Activated CD4-positive, CD25-positive, alpha-beta regulatory T cell treated with anti-CD3 and anti-CD28 coated beads, Interleukin-2, amount 50 U/mL, for 72 hours (primary cell): ENCODE measurements around the gene CDKN2C.
A peak's percentile ranks its signal among the peaks of the same experiment; 100 is the strongest.

Experiments
- DNase-seq: peaks from one replicate; pipeline ENCODE4 v3.0.0; 2021

The CDKN2C gene

DNA sequence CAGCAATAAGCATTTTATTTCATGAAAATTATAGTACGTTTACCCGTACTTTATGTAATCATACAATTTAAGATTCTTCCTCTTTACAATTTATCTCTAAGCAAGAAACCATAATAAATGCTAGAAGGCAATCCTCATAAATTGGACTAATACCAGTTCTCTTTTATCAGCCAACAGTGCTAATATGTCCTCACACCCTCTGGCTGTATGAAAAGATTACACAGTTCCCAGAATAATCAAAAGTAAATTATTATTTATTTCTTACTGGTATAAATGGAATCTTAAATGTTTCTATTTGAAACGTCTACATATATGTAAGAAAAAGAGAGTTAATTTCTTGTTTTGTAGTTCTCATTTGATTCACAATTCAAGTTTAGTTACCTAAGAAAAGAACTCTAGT lies 3.1 kb upstream of the CDKN2C start:
- no peak for DNase-seq

DNA sequence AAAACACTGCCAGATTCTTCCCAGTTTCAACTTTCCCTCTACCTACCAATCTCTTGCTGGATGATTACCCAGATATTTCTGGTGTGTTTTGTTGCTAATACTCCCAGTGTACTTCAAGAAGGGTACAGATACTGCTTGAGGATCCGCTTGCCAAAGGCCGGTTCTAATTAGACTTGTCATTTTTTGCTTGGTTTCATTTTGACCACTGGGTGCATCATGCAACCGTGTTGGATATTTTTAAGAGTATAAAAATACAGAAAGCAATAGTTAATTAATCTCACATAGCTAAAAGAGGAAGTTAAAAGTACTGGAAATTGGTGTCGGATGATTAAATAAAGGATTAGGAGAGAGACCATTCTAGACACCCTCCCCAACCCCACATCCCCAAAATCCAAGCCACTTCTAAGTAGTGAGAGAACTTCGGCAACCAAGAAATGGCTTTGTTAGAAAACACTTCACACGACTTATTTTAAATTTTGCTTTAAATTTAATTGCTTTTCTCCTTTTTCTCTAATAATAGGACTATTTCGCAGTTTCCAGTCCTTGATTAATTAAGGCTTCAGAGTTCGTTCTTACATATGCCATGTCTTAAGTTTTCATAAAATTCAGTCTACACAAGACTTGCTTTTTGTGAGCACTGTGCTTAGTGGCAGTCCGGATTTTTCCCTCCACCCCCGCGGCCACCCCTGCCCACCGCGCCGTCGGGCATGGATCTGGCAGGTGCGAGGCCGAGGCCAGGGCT lies 2.5 kb upstream of the CDKN2C start:
- no peak for DNase-seq

DNA sequence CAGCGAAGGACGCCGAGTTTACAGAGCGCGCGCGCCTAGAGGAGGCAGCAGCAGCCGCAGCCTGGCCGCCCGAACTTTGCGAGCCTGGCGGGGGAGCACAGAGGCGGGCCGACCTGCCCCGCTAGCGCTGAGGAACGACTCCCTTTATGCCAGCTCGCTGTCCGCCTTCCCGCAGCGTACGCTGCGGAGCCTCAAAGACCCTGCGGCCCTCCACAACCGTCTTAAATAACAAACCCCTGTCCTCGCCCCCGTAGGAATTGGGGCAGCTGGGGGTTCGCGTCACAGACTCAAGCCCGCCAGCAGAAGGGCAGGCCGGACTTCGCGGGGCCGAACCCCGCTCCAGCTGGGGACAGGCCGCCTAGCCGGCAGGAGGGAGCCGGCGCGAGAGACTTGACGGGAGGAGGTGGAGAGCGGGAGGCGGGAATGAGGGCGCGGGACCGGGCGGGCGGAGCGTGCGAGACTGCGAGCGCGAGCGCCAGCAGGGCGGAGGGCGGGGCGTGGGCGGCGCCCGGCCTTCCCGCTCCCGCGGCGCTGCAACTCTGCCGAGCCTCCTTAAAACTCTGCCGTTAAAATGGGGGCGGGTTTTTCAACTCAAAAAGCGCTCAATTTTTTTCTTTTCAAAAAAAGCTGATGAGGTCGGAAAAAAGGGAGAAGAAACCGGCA lies 1.8 kb upstream of the CDKN2C start:
- DNase-seq, result peak; percentile 81

DNA sequence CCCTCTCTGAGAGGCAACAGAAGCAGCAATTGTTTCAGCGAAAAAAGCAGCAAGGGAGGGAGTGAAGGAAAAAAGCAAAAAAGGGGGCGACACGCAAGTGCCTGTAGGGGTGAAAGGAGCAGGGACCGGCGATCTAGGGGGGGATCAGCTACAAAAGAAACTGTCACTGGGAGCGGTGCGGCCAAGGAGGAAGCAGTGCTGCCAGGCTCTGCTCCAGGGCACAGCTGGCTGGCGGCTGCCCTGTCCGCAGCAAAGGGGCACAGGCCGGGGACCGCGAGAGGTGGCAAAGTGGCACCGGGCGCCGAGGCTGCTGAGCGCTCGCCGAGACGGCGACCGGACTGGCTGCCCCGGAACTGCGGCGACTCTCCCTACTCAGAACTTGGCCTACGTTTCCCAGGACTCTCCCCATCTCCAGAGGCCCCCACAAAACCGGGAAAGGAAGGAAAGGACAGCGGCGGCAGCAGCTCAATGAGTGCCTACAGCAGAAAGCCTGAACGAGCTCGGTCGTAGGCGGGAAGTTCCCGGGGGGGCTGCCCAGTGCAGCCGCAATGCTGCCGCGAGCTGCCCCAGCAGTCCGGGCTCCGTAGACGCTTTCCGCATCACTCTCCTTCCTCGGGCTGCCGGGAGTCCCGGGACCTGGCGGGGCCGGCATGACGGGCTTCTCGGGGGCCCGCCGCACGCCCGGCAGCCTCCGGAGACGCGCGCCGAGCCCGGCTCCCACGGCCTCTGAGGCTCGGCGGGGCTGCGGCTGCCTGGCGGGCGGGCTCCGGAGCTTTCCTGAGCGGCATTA lies 1.0 kb upstream of the CDKN2C start:
- peak; percentile 56 for DNase-seq

GRCh38 chr1:50970509-50970887 lies 453 bp downstream of the CDKN2C start:
- DNase-seq, result no peak

DNA sequence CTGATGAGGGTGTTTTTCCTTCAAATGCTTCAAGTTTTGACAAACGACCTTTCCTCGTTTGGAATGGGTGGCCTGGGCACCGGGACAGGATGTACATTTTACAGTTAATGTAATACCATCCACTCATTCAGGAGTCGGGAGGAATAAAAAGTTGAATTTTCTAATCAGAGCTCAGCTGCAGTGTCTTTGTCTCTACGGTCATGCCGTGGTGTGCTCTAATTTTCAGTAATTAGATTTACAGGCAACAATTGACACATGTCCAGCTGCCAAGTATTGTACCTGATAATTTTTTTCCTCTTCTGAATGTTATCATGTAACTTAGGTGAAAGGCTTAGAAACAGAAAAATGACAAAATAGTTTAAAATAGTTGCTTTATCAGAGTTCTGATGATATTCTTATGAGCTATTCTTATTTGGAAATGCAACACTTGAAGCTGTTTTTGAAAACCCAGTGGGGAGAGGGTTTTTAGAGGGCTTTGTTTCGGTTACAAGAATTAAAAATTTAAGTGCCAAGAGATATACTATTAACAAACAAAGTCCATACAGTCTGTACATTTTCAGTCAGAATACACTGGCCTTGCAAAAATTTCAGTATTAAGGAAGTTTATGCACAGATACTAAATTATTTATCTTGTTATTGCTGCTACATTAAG lies 1.0 kb downstream of the CDKN2C start:
- no peak for DNase-seq

- DNase-seq, result no peak
Measured at GRCh38 chr1:50971748-50972305, 1.8 kb downstream of the CDKN2C start.

GRCh38 chr1:50972766-50973165 lies 2.7 kb downstream of the CDKN2C start:
- no peak for DNase-seq

- no peak for DNase-seq
Measured at GRCh38 chr1:50973255-50973654, 3.2 kb downstream of the CDKN2C start.

GRCh38 chr1:50973875-50974617 lies 4.0 kb downstream of the CDKN2C start:
- DNase-seq, result no peak

GRCh38 chr1:50974618-50974935 lies 4.5 kb downstream of the CDKN2C start:
- no peak for DNase-seq

GRCh38 chr1:50975436-50975835 lies 5.4 kb downstream of the CDKN2C start:
- DNase-seq, result no peak

- DNase-seq, result no peak
Measured at GRCh38 chr1:50976111-50976889, 6.3 kb downstream of the CDKN2C start.

- DNase-seq, result peak; percentile 35
Measured at GRCh38 chr1:50976890-50977574, 7.0 kb downstream of the CDKN2C start.

DNA sequence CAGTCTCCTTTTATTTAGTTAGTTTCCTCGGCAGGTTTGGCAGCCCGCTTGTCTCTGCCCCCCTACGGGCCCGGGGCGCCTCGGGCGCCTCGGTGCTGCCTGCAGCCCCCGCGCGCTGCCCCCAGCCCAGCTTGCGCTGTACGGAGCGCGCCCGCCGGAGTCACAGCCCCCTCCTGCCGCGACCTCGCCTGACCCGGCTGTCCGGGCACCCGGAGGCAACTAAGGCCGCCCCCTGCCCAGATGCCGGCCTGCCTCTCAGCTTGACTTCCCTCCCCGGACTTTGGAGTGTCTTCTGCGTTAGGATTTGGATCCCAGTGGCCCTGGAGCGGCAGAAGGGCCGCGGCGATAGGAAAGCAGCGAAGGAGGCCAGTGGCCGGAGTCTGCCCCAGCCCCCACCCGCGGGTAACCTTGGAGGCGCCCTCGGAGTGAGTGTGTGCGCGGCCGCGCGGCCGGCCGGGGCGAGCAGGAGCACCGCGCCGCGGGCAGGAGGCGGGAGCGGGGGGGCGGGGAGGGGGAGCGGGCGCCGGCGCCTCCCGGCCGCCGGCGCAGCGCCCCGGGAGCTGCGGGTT lies 7.6 kb downstream of the CDKN2C start:
- peak; percentile 47 for DNase-seq

- DNase-seq, result peak; percentile 47
Measured at GRCh38 chr1:50978144-50978851, 8.3 kb downstream of the CDKN2C start.

- no peak for DNase-seq
Measured at GRCh38 chr1:50978852-50979781, 9.1 kb downstream of the CDKN2C start.

DNA sequence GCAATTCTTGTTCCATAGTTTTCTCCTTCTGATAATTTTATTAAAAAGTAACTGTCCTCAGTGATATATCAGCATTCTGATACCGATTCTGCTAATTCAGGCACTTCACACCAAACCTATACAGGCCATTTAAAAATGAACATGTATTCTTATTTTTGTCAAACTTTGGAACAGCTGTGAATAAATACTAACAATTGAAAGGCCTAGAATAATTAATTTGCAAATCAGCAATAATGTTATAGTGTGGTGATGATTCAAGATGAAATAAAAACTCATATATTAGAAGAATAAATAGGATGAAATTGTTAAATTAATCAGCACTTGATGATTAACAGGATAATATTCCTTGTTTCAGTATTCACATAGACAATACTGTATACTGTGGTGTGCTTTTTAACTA lies 9.9 kb downstream of the CDKN2C start:
- no peak for DNase-seq

- no peak for DNase-seq
Measured at GRCh38 chr1:50980505-50980904, 10.5 kb downstream of the CDKN2C start.
